Measurements from ENCODE around the gene LMOD2. TPM values are rescaled to one million over a fixed set of nuclear protein-coding genes. Genes with fewer than 3 reads are reported as not detected.

LMOD2 gene, protein sequence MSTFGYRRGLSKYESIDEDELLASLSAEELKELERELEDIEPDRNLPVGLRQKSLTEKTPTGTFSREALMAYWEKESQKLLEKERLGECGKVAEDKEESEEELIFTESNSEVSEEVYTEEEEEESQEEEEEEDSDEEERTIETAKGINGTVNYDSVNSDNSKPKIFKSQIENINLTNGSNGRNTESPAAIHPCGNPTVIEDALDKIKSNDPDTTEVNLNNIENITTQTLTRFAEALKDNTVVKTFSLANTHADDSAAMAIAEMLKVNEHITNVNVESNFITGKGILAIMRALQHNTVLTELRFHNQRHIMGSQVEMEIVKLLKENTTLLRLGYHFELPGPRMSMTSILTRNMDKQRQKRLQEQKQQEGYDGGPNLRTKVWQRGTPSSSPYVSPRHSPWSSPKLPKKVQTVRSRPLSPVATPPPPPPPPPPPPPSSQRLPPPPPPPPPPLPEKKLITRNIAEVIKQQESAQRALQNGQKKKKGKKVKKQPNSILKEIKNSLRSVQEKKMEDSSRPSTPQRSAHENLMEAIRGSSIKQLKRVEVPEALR
- not detected in 2 replicates for total RNA-seq

DNA sequence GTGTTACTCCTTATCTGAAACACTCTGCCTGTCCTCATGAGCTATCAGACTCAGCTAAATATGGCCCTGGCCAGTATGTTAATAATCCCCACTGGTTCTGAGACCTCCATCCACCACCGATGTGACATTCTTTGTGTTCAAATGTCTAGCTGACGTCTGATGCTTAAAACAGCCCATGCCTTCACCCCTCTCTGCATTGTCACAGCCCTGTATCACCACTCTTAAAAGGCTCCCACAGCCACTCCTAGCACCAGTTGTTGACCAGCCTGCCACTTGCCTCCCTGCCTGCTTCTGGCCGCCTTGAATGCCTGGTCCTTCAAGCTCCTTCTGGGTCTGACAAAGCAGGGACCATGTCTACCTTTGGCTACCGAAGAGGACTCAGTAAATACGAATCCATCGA is at the start of gene LMOD2:
Gene LMOD2 (plus strand): TSS at position 253 of the 400 bp plus-strand sequence. CDS start 98 bp downstream, at position 351.

Other genes with a start within 250 kb of the LMOD2 start
- gene IQUB, start 121.3 kb upstream of the LMOD2 start, total RNA-seq = 0.61 and 0.65 TPM in 2 replicates
- 25.2 and 28.7 TPM in 2 replicates for gene NDUFA5, start 98.0 kb upstream of the LMOD2 start, total RNA-seq
- gene ASB15, start 54.0 kb upstream of the LMOD2 start, total RNA-seq = not detected in 2 replicates
- gene WASL, start 93.1 kb downstream of the LMOD2 start, total RNA-seq = 20.4 and 25.8 TPM in 2 replicates
- not detected in 2 replicates for gene HYAL4, start 189.3 kb downstream of the LMOD2 start, total RNA-seq

Data from hair follicle dermal papilla cell (primary cell).